GM18868 (cell line): ENCODE data around the gene PRKRIP1.
"Not testable (repeated sequence)": the region's sequence is repeated elsewhere in the genome, so short reads cannot be mapped to it uniquely, and the experiment has no call there.

ENCODE experiments used
- ATAC-seq: cut with Tn5 transposase; IDR thresholded peaks from one replicate; pipeline ENCODE4 v1.9.1; 2021; ENCODE audit warnings: mild to moderate bottlenecking, moderate library complexity; ENCODE audit not compliant: unreplicated experiment

PRKRIP1 gene

DNA sequence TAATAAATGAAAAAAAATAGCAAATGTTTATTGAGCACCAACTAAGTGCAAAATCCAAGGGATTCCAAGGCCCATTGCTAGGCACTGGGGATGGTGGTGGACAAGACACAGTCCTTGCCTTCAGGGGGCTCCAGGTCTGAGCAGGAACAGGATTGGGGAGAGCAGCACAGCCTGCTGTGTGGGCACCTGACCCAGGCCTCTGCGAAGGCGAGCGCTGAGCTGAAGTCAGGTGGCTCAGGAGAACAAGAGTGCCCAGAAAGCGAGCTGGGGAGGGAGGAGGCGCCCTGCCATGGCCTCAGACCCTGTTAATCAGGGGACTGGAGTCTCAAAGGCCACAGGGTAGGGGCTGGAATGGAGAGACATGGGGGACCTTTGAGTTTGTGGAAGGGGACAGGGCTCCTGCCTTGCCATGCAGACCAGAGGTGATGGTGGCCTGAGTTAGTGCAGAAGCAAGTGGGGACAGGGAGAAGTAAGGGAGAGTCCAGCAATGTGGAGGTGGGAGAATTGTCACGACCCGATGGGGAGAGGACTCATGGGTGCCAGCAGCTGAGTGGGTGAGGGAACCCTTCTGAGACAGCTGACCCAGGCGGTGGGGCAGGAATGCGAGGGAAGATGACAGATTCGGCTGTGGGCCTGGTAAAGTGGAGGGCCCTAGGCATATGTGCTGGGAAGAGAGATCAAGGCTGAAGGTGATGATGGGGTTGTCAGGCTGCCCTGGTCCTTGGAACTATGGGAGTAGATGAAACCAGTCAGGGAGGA lies 33.2 kb downstream of the PRKRIP1 start:
- no peak for ATAC-seq

DNA sequence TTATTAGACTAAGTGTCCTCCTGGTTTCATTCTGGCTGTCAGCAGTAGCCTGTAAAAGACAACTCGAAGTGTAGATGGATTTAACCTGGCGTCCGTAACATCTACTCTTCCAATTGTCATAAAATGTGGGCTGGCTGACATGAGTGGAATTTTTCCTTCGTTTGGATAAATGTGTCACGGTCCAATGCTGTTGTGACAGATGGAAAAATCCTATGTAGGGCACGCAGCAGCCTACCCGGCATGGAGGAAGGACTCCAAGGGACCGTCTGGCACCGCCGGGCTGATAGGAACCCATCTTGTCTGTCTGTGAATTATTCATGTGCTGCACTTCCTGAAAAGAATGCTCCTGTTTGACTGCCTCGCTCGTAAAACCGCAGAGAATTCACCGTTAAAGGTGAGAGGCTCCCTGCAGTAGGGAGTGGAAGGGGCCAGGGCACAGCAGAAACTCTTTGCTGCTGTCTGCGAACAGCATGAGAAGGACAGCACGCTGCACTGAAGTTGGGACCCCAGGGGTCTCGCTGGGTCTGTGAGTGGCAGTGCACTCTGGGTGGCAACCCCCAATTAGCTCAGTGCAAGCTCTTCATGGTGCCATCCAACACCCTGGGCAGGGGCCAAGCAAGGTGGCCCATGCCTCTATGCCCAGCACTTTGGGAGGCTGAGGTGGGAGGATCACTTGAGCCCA lies 35.6 kb downstream of the PRKRIP1 start:
- ATAC-seq = peak; percentile 22

DNA sequence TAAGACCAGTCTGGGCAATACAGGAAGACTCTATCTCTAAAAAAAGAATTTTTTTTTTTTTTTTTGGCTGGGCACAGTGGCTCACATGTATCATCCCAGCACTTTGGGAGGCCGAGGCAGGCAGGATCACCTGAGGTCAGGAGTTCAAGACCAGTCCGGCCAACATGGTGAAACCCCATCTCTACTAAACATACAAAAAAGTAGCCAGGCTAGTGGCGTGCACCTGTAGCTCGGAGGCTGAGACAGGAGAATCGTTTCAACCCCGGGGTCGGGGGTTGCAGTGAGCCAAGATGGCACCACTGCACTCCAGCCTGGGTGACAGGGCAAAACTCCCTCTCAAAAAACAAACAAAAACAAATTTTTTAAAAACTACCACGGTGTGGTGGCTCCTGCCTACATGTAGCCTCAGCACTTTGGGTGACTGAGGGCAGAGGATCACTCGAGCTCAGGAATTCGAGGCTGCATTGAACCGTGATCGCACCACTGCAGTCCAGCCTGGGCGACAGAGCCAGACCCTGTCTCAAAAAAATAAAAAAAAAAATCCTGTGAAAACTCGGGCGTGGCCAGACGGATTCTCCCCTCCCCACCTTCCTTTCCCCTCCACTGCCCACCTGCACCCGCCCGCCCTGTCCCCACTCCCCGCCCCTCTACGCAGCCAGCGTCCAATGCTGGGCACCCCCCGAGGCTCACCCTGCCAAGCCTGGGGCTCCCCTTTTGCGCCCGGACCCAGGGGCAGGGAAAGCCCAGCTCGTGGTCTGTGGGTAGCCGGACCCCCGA lies 36.5 kb downstream of the PRKRIP1 start:
- ATAC-seq = peak; percentile 32

GRCh38 chr7:102433219-102434038 lies 37.3 kb downstream of the PRKRIP1 start, which contains the start of gene ORAI2:
Gene ORAI2, plus strand, starts transcription at chr7:102433575. Its CDS starts 5,382 bp downstream, at chr7:102438957.
- ATAC-seq = peak; percentile 71

GRCh38 chr7:102434039-102434486 lies 37.9 kb downstream of the PRKRIP1 start:
- no peak for ATAC-seq

- no peak for ATAC-seq
Observed at GRCh38 chr7:102436118-102436517, 40.0 kb downstream of the PRKRIP1 start.

DNA sequence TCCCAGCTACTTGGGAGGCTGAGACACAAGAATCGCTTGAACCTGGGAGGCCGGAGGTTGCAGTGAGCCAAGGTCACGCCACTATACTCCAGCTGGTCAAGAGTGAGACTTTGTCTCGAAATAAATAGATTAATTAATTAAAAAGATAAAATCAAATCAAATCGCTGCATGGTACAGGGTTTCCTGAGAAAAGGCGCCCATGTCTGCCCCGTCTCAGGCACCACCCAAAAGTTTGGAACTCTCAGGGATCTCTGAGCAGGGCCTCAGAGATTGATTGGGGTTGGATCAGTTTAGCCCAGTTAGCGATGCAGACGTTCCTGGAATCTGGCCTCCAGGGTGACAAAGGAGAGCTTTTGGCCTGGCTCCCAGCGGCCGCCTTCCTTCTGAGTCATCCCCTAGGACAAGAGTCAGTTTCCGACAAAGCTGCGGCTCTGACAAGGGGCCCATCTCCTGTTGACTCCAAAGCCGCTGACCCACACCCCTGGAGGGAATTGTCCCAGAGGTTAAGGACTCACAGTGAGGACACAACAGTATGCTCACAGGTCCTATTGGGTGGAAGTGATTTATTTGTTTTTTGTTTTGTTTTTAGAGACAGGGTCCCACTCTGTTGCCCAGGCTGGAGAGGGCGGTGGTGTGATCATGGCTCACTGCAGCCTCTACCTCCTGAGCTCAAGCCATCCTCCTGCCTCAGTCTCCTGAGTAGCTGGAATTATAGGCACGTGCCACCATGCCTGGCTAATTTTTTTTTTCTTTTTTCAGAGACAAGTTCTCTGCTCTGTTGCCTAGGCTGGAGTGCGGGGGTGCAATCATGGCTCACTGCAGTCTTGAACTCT lies 44.0 kb downstream of the PRKRIP1 start:
- ATAC-seq = no peak

DNA sequence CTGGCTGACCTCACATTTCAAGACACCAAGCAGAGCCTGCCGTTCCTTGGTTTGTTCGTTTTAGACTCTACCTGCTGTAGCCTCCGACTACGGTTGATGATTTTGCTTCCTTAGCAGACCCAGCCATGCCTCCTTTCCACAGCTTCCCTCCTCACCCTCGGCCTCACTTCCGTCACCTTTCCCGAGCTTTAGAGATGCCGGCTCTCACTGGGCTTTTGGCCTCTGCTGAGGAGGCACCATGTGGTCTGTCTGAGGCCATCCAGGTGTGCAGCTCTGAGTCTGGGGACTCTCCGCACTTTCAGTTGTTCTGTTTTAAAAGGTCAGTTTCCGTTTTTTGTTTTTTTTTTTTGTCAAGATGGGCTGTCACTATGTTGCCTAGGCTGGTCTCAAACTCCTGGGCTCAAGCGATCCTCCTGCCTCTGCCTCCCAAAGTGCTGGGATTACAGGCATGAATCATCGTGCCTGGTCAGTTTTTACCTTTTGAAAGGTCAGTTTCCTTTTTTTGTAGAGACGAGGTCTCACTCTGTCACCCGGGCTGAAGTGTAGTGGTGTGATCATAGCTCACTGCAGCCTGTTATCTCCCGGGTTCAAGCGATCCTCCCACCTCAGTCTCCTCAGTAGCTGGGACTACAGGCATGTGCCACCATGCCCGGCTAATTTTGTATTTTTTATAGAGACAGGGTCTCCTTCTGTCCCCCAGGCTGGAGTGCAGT lies 49.0 kb downstream of the PRKRIP1 start:
- peak; percentile 56 for ATAC-seq

DNA sequence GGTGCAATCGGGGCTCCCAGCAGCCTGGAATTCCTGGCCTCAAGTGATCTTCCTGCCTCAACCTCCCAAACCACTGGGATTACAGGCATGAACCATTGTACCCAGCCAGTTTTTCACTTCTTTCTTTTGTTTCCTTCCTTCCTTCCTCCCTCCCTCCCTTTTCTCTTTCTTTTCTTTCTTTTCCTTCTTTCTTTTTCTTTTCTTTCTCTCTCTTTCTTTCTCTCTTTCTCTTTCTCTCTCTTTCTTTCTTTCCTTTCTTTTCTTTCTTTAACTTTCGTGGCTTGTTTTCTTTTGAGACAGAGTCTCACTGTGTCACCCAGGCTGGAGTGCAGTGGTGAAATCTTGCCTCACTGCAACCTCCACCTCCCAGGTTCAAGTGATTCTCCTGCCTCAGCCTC lies 49.5 kb downstream of the PRKRIP1 start:
- ATAC-seq = no peak

- no peak for ATAC-seq
Observed at GRCh38 chr7:102446387-102447156, 50.4 kb downstream of the PRKRIP1 start.

DNA sequence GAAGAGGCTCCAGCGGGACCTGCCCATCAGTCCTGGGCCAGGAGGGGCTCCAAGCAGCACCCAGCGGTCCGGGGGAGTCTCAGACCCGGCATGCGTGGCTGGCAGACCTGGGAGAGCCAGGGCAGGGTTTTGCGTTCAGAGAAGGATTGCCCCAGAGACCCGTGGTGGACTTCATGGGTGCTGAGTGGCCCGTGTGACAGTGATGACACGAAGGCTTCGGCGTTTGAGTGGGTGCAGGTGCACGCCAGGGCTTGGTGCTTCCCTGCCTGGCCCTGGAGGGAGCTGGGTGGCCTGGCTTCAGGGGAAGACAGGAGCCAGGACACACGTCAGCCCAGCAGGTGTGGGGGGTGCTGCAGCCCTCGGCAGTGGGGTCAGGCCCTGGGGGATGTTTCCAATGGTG lies 51.1 kb downstream of the PRKRIP1 start:
- ATAC-seq = no peak

DNA sequence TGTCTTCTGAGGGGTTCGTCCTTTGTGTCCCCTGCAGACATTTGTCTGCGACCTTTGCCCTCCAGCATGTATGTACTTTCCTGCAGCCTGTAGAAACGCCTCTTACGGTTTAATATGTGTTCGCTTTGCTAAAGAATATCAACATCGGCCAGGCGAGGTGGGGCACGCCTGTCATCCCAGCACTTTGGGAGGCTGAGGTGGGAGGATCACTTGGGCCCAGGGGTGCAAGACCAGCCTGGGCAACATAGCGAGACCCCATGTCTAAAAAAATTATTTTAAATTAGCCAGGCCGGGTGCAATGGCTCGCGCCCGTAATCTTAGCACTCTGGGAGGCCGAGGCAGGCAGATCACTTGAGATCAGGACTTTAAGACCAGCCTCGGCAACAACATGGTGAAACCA lies 53.0 kb downstream of the PRKRIP1 start:
- ATAC-seq = no peak

DNA sequence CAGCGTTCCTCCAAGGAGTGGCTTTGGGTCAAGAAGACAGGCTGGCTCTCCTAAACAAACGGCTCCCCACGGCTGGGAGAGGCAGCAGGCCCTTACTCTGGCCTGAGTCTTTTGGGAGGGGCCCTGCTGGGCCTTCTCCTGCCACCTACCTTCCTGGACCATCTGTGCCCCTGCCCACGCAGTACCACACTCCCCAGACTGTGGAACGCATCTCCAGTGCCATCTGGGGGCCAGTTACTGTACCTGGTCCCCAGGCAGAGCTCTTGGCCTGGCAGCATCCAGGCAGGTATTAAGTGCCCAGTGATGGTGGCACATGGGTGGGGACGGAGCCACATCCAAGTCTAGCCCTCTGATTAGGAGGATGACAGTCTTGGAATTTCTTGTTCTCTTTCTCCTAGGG lies 54.1 kb downstream of the PRKRIP1 start:
- no peak for ATAC-seq

GRCh38 chr7:102451371-102452054 lies 55.4 kb downstream of the PRKRIP1 start:
- no peak for ATAC-seq

DNA sequence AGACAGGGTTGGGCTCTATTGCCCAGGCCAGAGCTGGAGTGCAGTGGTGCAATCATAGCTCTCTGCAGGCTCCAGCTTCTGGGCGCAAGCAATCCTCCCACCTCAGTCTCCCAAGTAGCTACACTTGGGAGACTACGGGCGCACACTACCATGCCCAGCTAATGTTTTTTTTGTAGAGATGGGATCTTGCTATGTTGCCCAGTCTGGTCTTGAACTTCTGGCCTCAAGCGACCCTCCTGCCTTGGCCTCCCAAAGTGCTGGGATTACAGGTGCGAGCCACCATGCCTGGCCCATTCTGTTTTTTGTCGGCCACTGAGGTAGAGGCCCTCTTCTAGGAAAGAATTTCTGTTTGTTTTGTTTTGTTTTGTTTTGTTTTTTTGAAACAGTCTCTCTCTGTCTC lies 56.3 kb downstream of the PRKRIP1 start:
- ATAC-seq = no peak

GRCh38 chr7:102453319-102453718 lies 57.2 kb downstream of the PRKRIP1 start:
- no peak for ATAC-seq

DNA sequence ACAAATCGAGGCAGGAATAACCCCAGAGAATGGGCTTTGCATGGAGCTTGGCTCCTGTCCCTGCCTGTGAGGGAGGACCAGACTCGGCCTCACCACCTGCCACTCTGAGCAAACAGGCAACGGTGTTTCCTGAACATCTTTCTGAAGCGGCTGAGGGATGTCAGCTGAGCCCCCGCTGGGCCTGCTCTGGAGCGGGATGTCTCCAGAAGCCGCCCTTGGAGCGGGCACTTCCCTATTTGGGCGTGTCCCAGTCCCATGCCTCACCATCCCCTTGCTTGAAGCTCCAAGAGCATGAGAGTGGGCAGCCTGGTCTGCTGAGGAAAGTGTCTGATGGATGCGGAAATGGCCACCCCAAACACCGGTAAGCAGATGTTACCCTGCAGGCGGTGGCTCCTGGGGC lies 58.3 kb downstream of the PRKRIP1 start:
- no peak for ATAC-seq

- ATAC-seq = not testable (repeated sequence)
Observed at GRCh38 chr7:102454932-102455331, 58.8 kb downstream of the PRKRIP1 start.
